GM12875 (cell line): ENCODE results near the gene SERINC3.
"Not testable (repeated sequence)": the region's sequence is repeated elsewhere in the genome, so short reads cannot be mapped to it uniquely, and the experiment has no call there.

ENCODE experiments used
- H3K4me3 ChIP-seq: one replicate; pipeline ENCODE4 v1.5.1; 2011; ENCODE audit warnings: low read depth, low read length, control low read depth
- CTCF ChIP-seq: IDR thresholded peaks from 2 replicates; pipeline ENCODE4 v1.5.1; 2011; ENCODE audit warnings: low read depth, mild to moderate bottlenecking, control low read depth, inconsistent platforms, low read length, moderate library complexity, borderline replicate concordance; ENCODE audit not compliant: insufficient read depth

SERINC3 gene

GRCh38 chr20:44521484-44522481, at the start of gene SERINC3:
TSS of gene SERINC3 (minus strand) at chr20:44522070. CDS start at chr20:44521951, 119 bp downstream.
- no peak for TF ChIP-seq CTCF
- H3K4me3 ChIP-seq = peak within 1 kb of the TSS; percentile 85

GRCh38 chr20:44571362-44571988, 49.6 kb upstream of the SERINC3 start:
- no peak for TF ChIP-seq CTCF
- no peak overlapping the region for H3K4me3 ChIP-seq

GRCh38 chr20:44570367-44570766, 48.5 kb upstream of the SERINC3 start:
- TF ChIP-seq CTCF = no peak
- no peak overlapping the region for H3K4me3 ChIP-seq

- H3K4me3 ChIP-seq = no peak overlapping the region
- TF ChIP-seq CTCF = no peak
Observed at GRCh38 chr20:44566811-44567210, 44.9 kb upstream of the SERINC3 start.

- H3K4me3 ChIP-seq = no peak overlapping the region
- no peak for TF ChIP-seq CTCF
Observed at GRCh38 chr20:44566018-44566417, 44.1 kb upstream of the SERINC3 start.

GRCh38 chr20:44561876-44562275, 40.0 kb upstream of the SERINC3 start:
- H3K4me3 ChIP-seq = no peak overlapping the region
- no peak for TF ChIP-seq CTCF

GRCh38 chr20:44560818-44561217, 38.9 kb upstream of the SERINC3 start:
- H3K4me3 ChIP-seq = not testable (repeated sequence)
